Measurements from ENCODE around the gene RNASE13.

DNA sequence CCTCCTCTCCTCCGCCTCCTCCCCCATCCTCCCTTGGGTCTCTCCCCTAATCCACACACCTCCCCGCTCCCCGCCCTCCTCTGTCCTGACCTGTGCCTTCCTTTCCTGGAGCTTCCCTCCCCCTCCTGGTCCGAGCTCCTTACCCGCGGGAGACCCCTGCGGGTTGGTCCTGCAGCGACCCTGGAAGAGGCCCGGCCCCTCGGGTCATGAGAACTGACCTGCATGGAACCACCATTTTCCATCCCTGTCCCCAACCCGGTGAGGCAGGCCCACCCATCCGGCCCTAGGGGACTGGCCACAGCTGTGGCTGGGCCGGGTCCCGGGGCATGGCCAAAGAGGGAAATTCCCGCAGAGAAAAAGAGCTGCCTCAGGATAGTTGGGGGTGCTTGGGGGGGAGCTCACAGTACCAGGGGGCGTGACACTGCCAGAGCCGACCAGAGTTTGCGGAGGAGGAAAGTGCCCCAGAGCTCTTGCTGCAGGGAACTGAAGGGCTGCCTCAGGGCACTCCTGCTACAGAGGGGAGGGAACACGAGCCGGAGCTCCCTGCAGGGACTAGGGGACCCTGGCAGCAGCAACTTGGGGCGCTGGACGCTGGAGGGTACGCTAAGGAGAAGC, 36.1 kb upstream of the RNASE13 start:
- TF ChIP-seq ZBTB7A (tag by site-specific recombination; IDR thresholded peaks at IDR 0.05; ENCODE audit: low read depth): peak; percentile 73; the same call in 1 of the 2 replicates
- TF ChIP-seq ZNF266 (tag by site-specific recombination; IDR thresholded peaks at IDR 0.05; ENCODE audit: low read depth): no peak
- TF ChIP-seq, protein P1, sequence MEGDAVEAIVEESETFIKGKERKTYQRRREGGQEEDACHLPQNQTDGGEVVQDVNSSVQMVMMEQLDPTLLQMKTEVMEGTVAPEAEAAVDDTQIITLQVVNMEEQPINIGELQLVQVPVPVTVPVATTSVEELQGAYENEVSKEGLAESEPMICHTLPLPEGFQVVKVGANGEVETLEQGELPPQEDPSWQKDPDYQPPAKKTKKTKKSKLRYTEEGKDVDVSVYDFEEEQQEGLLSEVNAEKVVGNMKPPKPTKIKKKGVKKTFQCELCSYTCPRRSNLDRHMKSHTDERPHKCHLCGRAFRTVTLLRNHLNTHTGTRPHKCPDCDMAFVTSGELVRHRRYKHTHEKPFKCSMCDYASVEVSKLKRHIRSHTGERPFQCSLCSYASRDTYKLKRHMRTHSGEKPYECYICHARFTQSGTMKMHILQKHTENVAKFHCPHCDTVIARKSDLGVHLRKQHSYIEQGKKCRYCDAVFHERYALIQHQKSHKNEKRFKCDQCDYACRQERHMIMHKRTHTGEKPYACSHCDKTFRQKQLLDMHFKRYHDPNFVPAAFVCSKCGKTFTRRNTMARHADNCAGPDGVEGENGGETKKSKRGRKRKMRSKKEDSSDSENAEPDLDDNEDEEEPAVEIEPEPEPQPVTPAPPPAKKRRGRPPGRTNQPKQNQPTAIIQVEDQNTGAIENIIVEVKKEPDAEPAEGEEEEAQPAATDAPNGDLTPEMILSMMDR (tag by site-specific recombination; IDR thresholded peaks at IDR 0.05): peak; percentile 57
- no peak for TF ChIP-seq ZNF664 (tag by site-specific recombination; IDR thresholded peaks at IDR 0.05)
- no peak for TF ChIP-seq YY1 (tag by site-specific recombination; IDR thresholded peaks at IDR 0.05)
- TF ChIP-seq, protein P2, sequence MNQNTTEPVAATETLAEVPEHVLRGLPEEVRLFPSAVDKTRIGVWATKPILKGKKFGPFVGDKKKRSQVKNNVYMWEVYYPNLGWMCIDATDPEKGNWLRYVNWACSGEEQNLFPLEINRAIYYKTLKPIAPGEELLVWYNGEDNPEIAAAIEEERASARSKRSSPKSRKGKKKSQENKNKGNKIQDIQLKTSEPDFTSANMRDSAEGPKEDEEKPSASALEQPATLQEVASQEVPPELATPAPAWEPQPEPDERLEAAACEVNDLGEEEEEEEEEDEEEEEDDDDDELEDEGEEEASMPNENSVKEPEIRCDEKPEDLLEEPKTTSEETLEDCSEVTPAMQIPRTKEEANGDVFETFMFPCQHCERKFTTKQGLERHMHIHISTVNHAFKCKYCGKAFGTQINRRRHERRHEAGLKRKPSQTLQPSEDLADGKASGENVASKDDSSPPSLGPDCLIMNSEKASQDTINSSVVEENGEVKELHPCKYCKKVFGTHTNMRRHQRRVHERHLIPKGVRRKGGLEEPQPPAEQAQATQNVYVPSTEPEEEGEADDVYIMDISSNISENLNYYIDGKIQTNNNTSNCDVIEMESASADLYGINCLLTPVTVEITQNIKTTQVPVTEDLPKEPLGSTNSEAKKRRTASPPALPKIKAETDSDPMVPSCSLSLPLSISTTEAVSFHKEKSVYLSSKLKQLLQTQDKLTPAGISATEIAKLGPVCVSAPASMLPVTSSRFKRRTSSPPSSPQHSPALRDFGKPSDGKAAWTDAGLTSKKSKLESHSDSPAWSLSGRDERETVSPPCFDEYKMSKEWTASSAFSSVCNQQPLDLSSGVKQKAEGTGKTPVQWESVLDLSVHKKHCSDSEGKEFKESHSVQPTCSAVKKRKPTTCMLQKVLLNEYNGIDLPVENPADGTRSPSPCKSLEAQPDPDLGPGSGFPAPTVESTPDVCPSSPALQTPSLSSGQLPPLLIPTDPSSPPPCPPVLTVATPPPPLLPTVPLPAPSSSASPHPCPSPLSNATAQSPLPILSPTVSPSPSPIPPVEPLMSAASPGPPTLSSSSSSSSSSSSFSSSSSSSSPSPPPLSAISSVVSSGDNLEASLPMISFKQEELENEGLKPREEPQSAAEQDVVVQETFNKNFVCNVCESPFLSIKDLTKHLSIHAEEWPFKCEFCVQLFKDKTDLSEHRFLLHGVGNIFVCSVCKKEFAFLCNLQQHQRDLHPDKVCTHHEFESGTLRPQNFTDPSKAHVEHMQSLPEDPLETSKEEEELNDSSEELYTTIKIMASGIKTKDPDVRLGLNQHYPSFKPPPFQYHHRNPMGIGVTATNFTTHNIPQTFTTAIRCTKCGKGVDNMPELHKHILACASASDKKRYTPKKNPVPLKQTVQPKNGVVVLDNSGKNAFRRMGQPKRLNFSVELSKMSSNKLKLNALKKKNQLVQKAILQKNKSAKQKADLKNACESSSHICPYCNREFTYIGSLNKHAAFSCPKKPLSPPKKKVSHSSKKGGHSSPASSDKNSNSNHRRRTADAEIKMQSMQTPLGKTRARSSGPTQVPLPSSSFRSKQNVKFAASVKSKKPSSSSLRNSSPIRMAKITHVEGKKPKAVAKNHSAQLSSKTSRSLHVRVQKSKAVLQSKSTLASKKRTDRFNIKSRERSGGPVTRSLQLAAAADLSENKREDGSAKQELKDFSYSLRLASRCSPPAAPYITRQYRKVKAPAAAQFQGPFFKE (tag by site-specific recombination; IDR thresholded peaks at IDR 0.05; ENCODE audit: borderline replicate concordance): peak; percentile 43; the same call in 1 of the 2 replicates

All from HEK293 (cell line).